ENCODE data around the gene SUN5. TPM values are rescaled to one million over a fixed set of nuclear protein-coding genes. Genes with fewer than 3 reads are reported as not detected.

The SUN5 gene
- total RNA-seq, 1 experiment from 2014 or later = not detected

- no peak for TF ChIP-seq ZNF416 (CRISPR knock-in tag; IDR thresholded peaks at IDR 0.05)
- TF ChIP-seq TEAD1 (CRISPR knock-in tag; IDR thresholded peaks at IDR 0.05) = no peak
- no peak for TF ChIP-seq AR (CRISPR knock-in tag; IDR thresholded peaks at IDR 0.05)
- no peak for TF ChIP-seq TEAD4 (CRISPR knock-in tag; IDR thresholded peaks at IDR 0.05)
- no peak for TF ChIP-seq JAZF1 (CRISPR knock-in tag; IDR thresholded peaks at IDR 0.05)
- no peak for TF ChIP-seq FOXK1 (CRISPR knock-in tag; IDR thresholded peaks at IDR 0.05)
- no peak for TF ChIP-seq ZNF512 (CRISPR knock-in tag; IDR thresholded peaks at IDR 0.05; ENCODE audit: borderline replicate concordance)
- TF ChIP-seq ZNF121 (CRISPR knock-in tag; IDR thresholded peaks at IDR 0.05) = no peak
- TF ChIP-seq PRRX2 (CRISPR knock-in tag; IDR thresholded peaks at IDR 0.05) = no peak
- no peak for TF ChIP-seq ZSCAN18 (CRISPR knock-in tag; IDR thresholded peaks at IDR 0.05)
These were observed 12.2 kb downstream of the SUN5 start (continued) for GRCh38 chr20:32991792-32992641.

- Mint-ChIP-seq H3K27me3 (ENCODE audit: low read depth) (no peaks in the 10 kb centered on the region), H3K4me1 (no peaks in the 10 kb centered on the region), H3K4me3 (no peak overlapping the region), H3K27ac (no peak overlapping the region), H3K9me3 (no peaks in the 10 kb centered on the region), H3K36me3 (no peaks in the 10 kb centered on the region)
- POLR2A ChIA-PET = no interaction called here
- DNase-seq (ENCODE audit: low spot score) = no peak
- CTCF ChIA-PET = interaction anchor here (0.6 kb wide), 1 partner anchor 79 kb away, joined by 4 read pairs; no protein-coding TSS in a partner anchor
- ATAC-seq = no peak
- TF ChIP-seq ERG (CRISPR knock-in tag; IDR thresholded peaks at IDR 0.05) (no peak), ZNF281 (CRISPR knock-in tag; IDR thresholded peaks at IDR 0.05) (no peak), ZBTB21 (CRISPR knock-in tag; IDR thresholded peaks at IDR 0.05; ENCODE audit: borderline replicate concordance) (no peak), E2F4 (CRISPR knock-in tag; IDR thresholded peaks at IDR 0.05; ENCODE audit: borderline replicate concordance, low read depth) (no peak), SMAD4 (CRISPR knock-in tag; IDR thresholded peaks at IDR 0.05) (no peak), KAT7 (CRISPR knock-in tag; IDR thresholded peaks at IDR 0.05; ENCODE audit: borderline replicate concordance) (no peak), TCF7 (CRISPR knock-in tag; IDR thresholded peaks at IDR 0.05; ENCODE audit: low read depth) (no peak), ZNF425 (CRISPR knock-in tag; conservative IDR thresholded peaks at IDR 0.05) (no peak), ZNF396 (CRISPR knock-in tag; IDR thresholded peaks at IDR 0.05; ENCODE audit: borderline replicate concordance) (no peak), CTCF (IDR thresholded peaks at IDR 0.05) (no peak), EMX1 (CRISPR knock-in tag; IDR thresholded peaks at IDR 0.05) (no peak)
These were observed 12.8 kb downstream of the SUN5 start for GRCh38 chr20:32991383-32991782.
